SK-N-SH treated with all-trans-retinoic acid at 6 μM for 48 hours (cell line): ENCODE data around the gene BTBD3.

Experiments
- ESRRG ChIP-seq: fragments of 250-450 bp; sonication (Bioruptor Pico); IDR thresholded peaks from 2 replicates; pipeline ENCODE4 v1.6.1; 2021; ENCODE audit warnings: mild to moderate bottlenecking
- PPARA ChIP-seq: fragments of 250-450 bp; sonication (Bioruptor Pico); IDR thresholded peaks from 2 replicates; pipeline ENCODE4 v1.5.0; 2020; ENCODE audit warnings: mild to moderate bottlenecking, borderline replicate concordance
- SNAI2 ChIP-seq: fragments of 250-450 bp; sonication (Bioruptor Pico); IDR thresholded peaks from 2 replicates; pipeline ENCODE4 v1.5.0; 2020; ENCODE audit warnings: mild to moderate bottlenecking, moderate library complexity
- TCF4 ChIP-seq: fragments of 250-450 bp; sonication (Bioruptor Pico); IDR thresholded peaks from 2 replicates; pipeline ENCODE4 v1.8.0; 2021; ENCODE audit warnings: mild to moderate bottlenecking, moderate library complexity, borderline replicate concordance
- TOX ChIP-seq: fragments of 250-450 bp; sonication (Bioruptor Pico); IDR thresholded peaks from 2 replicates; pipeline ENCODE4 v1.8.0; 2021; ENCODE audit warnings: mild to moderate bottlenecking, moderate library complexity, borderline replicate concordance
- ZFP30 ChIP-seq: fragments of 450-650 bp; formaldehyde crosslinking; IDR thresholded peaks from 2 replicates; pipeline ENCODE4 v1.5.0; 2022; ENCODE audit warnings: mild to moderate bottlenecking, moderate library complexity
- ZNF565 ChIP-seq: fragments of 450-650 bp; formaldehyde crosslinking; conservative IDR thresholded peaks from 2 replicates; pipeline ENCODE4 v1.5.0; 2020; ENCODE audit warnings: low read depth, mild to moderate bottlenecking, moderate library complexity
- ZNF8 ChIP-seq: fragments of 450-650 bp; formaldehyde crosslinking; IDR thresholded peaks from 2 replicates; pipeline ENCODE4 v1.5.0; 2020; ENCODE audit warnings: mild to moderate bottlenecking, moderate library complexity
- TF ChIP-seq, protein P1 (sequence below): fragments of 250-450 bp; sonication (Bioruptor Pico); IDR thresholded peaks from 2 replicates; pipeline ENCODE4 v1.8.0; 2020; ENCODE audit warnings: mild to moderate bottlenecking, moderate library complexity, borderline replicate concordance

DNA sequence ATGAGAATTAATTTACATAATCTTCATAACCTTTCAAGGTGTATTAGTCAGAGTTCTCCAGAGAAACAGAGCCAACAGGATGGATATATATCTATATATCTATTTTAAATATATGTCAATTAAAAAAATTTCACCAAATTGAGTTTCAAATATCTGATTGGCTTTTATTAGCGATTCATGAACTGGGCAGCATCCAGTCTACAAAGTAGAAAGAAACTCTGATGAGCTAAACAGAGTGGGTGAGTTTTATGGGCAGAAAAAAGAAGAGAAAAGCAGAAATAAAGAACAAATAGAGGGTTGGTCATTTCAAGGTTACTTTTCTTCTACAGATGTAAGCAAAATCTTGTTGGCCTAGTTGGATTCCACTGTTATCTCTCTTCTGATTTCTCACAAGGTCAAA, 29.0 kb upstream of the BTBD3 start:
- no peak for TF ChIP-seq PPARA (CRISPR knock-in tag)
- no peak for TF ChIP-seq ESRRG (CRISPR knock-in tag)
- TF ChIP-seq SNAI2 (CRISPR knock-in tag), result no peak
- TF ChIP-seq ZFP30 (CRISPR knock-in tag), result no peak
- TF ChIP-seq, protein P1, sequence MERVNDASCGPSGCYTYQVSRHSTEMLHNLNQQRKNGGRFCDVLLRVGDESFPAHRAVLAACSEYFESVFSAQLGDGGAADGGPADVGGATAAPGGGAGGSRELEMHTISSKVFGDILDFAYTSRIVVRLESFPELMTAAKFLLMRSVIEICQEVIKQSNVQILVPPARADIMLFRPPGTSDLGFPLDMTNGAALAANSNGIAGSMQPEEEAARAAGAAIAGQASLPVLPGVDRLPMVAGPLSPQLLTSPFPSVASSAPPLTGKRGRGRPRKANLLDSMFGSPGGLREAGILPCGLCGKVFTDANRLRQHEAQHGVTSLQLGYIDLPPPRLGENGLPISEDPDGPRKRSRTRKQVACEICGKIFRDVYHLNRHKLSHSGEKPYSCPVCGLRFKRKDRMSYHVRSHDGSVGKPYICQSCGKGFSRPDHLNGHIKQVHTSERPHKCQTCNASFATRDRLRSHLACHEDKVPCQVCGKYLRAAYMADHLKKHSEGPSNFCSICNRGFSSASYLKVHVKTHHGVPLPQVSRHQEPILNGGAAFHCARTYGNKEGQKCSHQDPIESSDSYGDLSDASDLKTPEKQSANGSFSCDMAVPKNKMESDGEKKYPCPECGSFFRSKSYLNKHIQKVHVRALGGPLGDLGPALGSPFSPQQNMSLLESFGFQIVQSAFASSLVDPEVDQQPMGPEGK (CRISPR knock-in tag), result no peak
- TF ChIP-seq ZNF565 (CRISPR knock-in tag), result no peak
- no peak for TF ChIP-seq ZNF8 (CRISPR knock-in tag)
- TF ChIP-seq TCF4 (CRISPR knock-in tag), result no peak
- TF ChIP-seq TOX (CRISPR knock-in tag), result no peak
